Spleen (tissue), 7 donors: Measurements from ENCODE around the gene ARPIN.
"Not testable (repeated sequence)": the region's sequence is repeated elsewhere in the genome, so short reads cannot be mapped to it uniquely, and the experiment has no call there.

ENCODE experiments used
- POLR2A ChIP-seq, 3 donors: fragments of 450-650 bp; IDR thresholded peaks; one replicate each; pipeline ENCODE4 v1.5.1; 2017; ENCODE audit warnings: antibody characterized with exemption in 3 of 3, mild to moderate bottlenecking in 1 of 3
- POLR2AphosphoS5 ChIP-seq, 3 donors: sonication (generic); formaldehyde crosslinking; IDR thresholded peaks; one replicate each; pipeline ENCODE4 v1.5.1; 2017; ENCODE audit warnings: antibody characterized with exemption in 3 of 3
- TF ChIP-seq, protein P1 (sequence below), 11 experiments: fragments of 200-600 bp in 7 of 11; fragments of 450-650 bp in 4 of 11; sonication (generic) in 4 of 11; IDR thresholded peaks in 8 of 11; conservative IDR thresholded peaks in 3 of 11; 1 replicate in 7 of 11; 2 replicates in 4 of 11; pipeline versions ENCODE4 v1.4.0 to v1.8.0; 2016 to 2021; ENCODE audit warnings: antibody characterized with exemption in 11 of 11, inconsistent platforms in 4 of 11, mild to moderate bottlenecking in 1 of 11
- donor health status: DM: no; HTN: no; CAD: no; lungs with moderate emphysema.
- donor health status: DM: no; HTN: no; CAD: no.
- donor health status: DM: no; HTN: no; CAD: no.

DNA sequence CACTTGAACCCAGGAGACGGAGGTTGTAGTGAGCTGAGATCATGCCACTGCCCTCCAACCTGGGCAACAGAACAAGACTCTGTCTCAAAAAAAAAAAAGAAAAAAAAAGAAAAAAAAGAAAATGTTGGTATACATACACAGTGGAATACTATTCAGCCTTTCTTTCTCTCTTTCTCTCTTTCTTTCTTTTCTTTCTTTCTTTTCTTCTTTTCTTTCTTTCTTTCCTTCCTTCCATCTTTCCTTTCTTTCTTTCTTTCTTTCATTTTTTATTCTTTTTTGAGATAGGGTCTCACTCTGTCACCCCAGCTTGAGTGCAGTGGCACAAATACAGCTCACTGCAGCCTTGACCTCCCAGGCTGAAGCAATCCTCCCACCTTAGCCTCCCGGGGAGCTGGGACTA lies 26.6 kb upstream of the ARPIN start:
- TF ChIP-seq, protein P1, sequence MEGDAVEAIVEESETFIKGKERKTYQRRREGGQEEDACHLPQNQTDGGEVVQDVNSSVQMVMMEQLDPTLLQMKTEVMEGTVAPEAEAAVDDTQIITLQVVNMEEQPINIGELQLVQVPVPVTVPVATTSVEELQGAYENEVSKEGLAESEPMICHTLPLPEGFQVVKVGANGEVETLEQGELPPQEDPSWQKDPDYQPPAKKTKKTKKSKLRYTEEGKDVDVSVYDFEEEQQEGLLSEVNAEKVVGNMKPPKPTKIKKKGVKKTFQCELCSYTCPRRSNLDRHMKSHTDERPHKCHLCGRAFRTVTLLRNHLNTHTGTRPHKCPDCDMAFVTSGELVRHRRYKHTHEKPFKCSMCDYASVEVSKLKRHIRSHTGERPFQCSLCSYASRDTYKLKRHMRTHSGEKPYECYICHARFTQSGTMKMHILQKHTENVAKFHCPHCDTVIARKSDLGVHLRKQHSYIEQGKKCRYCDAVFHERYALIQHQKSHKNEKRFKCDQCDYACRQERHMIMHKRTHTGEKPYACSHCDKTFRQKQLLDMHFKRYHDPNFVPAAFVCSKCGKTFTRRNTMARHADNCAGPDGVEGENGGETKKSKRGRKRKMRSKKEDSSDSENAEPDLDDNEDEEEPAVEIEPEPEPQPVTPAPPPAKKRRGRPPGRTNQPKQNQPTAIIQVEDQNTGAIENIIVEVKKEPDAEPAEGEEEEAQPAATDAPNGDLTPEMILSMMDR (IDR thresholded peaks at IDR 0.05 in 8 of 11, conservative IDR thresholded peaks at IDR 0.05 in 3 of 11): not testable (repeated sequence)
- not testable (repeated sequence) for TF ChIP-seq POLR2AphosphoS5, POLR2A (IDR thresholded peaks at IDR 0.05)
